Measurements from ENCODE around the gene ZDHHC14. TPM values are rescaled to one million over a fixed set of nuclear protein-coding genes. Genes with fewer than 3 reads are reported as not detected.

The ZDHHC14 gene
- total RNA-seq, 2 experiments from 2014 or later = 7.9 to 32.7 TPM

DNA sequence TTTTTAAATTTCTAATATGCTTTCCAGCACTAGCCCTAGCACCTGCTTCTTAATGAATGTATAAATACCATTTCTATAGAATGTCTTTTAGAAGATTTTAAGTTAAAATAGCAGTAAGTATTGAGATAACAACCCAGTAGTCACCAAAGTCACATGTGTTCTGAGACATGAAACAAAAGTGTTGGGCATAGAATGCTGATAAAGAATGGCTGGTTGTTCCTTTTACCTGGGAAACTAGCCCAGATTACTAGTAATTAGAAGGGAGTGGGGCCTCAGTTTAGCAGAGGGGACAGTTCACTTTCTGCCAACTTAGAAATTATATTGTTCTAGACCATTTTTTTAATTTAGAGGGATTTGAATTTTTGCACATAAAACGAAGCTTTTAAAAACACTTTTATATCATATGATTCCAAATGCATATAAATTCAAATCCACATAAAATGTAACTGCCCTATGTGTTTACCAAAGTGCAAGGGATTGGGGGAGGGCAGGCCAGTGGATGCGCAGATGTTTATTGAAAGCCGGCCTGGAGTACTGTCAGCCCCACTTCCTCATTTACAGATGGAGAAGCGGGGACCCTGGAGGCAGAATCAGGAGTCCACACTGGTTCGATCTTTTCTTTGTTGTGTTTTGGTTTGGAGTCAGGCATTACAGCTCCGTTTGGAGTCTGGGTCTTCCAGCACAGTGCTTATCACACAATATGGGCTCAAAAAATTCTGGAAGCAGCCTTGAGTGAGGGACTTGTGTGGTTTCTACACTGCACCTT, 139.8 kb downstream of the ZDHHC14 start:
- Mint-ChIP-seq H3K27me3 (no peaks in the 10 kb centered on the region), H3K9me3 (ENCODE audit: low read depth) (no peaks in the 10 kb centered on the region), H3K27ac (no peak overlapping the region), H3K36me3 (peaks cover 14% of the 10 kb centered on the region), H3K4me3 (no peak overlapping the region), H3K4me1 (peaks cover 24% of the 10 kb centered on the region)
- CTCF ChIA-PET = no interaction called here
- no peak for DNase-seq
- ATAC-seq = no peak

DNA sequence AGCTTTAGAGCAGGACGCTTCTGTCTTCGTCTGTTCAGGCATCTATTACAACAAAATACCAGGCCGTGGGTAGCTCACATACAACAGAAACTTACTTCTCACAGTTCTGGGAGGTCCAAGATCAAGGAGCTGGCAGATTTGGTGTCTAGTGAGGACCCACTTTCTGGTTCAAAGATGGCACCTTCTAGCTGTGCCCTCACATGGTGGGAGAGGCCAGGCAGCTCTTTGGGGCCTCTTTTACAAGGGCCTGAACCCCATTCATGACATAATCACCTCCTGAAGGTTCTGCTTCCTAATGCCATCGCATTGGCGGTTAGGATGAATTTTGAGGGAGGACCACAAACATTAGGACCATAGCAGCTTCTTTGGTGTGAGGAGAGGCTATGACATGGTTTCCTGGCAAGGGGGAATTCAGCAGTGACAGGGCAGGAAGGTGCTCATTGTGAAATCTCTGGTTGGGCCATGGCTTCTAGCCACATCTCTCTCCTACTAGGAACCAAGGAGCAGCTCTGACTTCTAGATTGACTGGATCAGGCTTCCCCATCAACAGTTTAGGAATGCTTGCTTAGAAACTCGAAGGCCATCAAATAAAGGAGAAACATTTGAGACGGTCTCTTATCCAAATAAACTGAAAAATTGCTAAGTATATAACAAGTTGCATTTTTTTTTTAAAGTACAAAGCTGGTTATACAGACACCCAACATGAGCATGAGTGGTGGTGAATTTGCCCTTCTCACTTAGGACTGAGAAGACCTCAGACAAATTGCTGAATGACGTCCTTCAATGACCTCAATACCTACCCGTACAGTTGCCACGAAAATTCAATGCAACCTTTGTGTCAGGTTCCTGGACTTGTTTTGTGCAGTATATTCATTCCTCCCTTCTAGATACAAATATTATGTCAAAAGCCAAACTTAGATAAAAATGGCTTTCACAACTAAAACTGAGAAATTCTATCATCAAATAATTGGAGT, 140.7 kb downstream of the ZDHHC14 start:
- ATAC-seq = no peak
- H3K9me3 Mint-ChIP-seq (ENCODE audit: low read depth) = no peaks in the 10 kb centered on the region
- peaks cover 21% of the 10 kb centered on the region for H3K36me3 Mint-ChIP-seq
- peaks cover 32% of the 10 kb centered on the region for H3K4me1 Mint-ChIP-seq
- H3K4me3 Mint-ChIP-seq = no peak overlapping the region
- CTCF ChIA-PET = interaction anchor here (1.0 kb wide), 1 partner anchor 22 kb away, joined by 3 read pairs; no protein-coding TSS in a partner anchor
- H3K27me3 Mint-ChIP-seq = no peaks in the 10 kb centered on the region
- DNase-seq = no peak
- H3K27ac Mint-ChIP-seq = no peak overlapping the region

DNA sequence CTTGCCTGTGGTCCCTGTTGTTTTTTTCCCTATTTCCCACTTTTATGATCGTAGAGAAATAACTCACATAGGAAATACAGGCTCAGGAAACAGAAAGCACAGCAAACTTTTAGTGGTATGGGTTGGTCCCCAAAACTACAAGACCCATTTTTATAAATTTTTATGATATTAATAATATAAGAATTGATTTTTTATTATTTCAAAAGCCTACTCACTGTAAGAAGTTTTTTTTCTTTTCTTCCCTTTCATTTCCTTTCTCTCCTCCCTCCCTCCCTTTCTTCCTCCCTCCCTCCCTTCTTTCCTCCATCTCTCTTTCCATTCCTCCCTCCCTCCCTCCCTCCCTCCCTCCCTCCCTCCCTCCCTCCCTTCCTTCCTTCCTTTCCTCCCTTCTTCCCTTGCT, 141.5 kb downstream of the ZDHHC14 start:
- Mint-ChIP-seq H3K36me3 (peaks cover 25% of the 10 kb centered on the region), H3K27me3 (no peaks in the 10 kb centered on the region), H3K9me3 (ENCODE audit: low read depth) (no peaks in the 10 kb centered on the region), H3K27ac (no peak overlapping the region), H3K4me3 (no peak overlapping the region), H3K4me1 (peaks cover 40% of the 10 kb centered on the region)
- CTCF ChIA-PET = no interaction called here
- ATAC-seq (no peak), DNase-seq (no peak)

DNA sequence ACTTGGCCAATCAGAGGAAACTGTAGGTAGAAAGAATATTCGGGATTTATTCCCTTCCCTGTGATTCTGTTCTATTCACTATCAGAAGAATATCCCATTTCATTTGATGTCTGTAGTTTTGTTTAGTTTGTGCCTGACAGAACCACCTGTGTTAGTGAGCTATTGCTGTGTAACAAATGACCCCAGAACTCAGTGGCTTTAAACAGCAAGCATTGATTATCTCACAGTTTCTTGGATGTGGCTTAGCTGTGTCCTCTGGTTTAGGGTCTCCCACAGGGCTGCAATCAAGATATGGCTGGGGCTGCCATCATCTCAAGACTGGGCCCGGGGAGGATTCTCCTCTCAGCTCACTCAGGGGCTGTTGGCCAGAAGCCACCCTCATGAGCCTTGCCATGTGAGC, 143.7 kb downstream of the ZDHHC14 start:
- H3K27me3 Mint-ChIP-seq = no peaks in the 10 kb centered on the region
- DNase-seq (no peak), ATAC-seq (no peak)
- H3K27ac Mint-ChIP-seq = no peak overlapping the region
- peaks cover 54% of the 10 kb centered on the region for H3K4me1 Mint-ChIP-seq
- H3K9me3 Mint-ChIP-seq (ENCODE audit: low read depth) = no peaks in the 10 kb centered on the region
- peaks cover 35% of the 10 kb centered on the region for H3K36me3 Mint-ChIP-seq
- CTCF ChIA-PET = interaction anchor here (1.0 to 1.2 kb wide), 2 partner anchors 11 to 210 kb away, joined by 3 to 4 read pairs; no protein-coding TSS in a partner anchor
- no peak overlapping the region for H3K4me3 Mint-ChIP-seq

DNA sequence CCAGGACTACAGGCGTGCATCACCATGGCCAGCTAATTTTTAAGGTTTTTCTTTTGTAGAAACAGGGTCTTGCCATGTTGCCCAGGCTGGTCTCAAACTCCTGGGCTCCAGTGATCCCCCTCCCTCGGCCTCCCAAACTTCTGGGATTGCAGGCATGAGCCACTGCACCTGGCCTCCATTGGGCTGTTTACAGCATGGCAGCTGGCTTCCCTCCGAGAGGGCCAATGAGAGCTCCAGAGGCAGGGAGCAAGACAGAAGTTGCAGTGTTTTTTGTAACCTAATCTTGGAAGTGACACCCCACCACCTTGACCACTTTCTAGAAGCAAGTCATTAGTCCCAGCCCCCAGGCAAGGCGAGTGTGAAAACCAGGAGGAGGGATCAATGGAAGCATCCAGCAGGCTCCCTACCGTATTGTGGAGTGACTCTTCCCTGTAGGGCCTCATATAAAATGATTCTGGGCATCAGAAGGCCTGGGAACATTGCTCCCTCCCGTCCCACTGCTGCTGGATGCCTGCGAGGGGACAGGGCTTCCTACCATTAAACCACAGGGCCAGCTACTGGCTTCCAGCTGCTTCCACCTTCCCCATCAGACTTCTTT, 144.4 kb downstream of the ZDHHC14 start:
- no peaks in the 10 kb centered on the region for H3K27me3 Mint-ChIP-seq
- no peaks in the 10 kb centered on the region for H3K9me3 Mint-ChIP-seq (ENCODE audit: low read depth)
- DNase-seq (no peak), ATAC-seq (no peak)
- H3K27ac Mint-ChIP-seq = no peak overlapping the region
- no peak overlapping the region for H3K4me3 Mint-ChIP-seq
- CTCF ChIA-PET = interaction anchor here (1.0 kb wide), 1 partner anchor 210 kb away, joined by 3 read pairs; no protein-coding TSS in a partner anchor
- H3K4me1 Mint-ChIP-seq = peaks cover 51% of the 10 kb centered on the region
- peaks cover 35% of the 10 kb centered on the region for H3K36me3 Mint-ChIP-seq

DNA sequence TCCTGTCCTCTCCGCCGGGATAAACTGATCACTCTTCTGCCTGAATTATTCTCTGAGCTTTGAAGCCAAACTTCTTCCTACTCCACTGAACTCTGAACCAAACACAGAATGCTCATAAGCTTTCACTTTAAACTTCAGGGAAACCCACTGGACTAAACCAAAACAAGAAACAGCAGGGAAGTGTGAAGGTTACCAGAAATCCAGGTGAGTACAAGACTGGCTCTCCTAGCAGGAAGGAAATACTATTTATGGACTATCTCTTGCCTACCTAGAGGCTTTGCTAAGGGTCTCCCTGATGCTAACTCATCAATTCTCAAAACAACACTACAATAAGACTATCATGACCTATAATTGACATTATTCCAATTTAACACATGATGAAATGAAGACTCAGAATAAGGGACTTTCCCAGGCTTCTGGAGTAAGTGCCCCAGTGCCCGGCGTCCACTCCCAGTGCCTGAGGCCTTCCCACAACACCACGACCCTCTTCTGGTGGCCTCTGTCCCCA, 145.0 kb downstream of the ZDHHC14 start:
- H3K27ac Mint-ChIP-seq = peak overlapping the region; percentile 79
- DNase-seq = no peak
- no peaks in the 10 kb centered on the region for H3K9me3 Mint-ChIP-seq (ENCODE audit: low read depth)
- peaks cover 51% of the 10 kb centered on the region for H3K4me1 Mint-ChIP-seq
- CTCF ChIA-PET = interaction anchor here (1.2 to 2.2 kb wide), 3 partner anchors 10 to 66 kb away, joined by 4 to 7 read pairs (median 5); no protein-coding TSS in a partner anchor
- H3K27me3 Mint-ChIP-seq = no peaks in the 10 kb centered on the region
- H3K36me3 Mint-ChIP-seq = peaks cover 35% of the 10 kb centered on the region
- no peak overlapping the region for H3K4me3 Mint-ChIP-seq
- ATAC-seq = no peak

DNA sequence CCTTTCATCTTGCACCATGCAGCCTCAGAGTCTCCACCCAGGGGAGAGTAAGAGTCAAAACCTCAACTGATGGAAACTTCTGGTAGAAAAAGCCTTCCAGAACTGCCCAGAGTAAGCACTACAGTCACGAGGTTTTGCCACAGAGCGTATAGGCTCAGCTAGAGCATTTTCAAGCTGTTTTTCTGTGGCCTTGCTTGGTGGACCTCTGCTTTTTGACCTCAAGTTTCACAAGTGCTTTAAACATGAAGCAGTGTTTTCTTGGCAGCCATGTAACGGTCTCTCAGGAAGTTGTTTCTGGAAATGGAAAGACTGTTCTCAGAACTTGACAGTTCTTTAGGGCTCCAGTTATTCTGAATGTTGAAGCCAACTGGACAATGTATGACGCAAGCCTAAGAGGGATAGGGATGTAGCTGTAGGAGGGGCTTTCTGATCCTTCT, 146.5 kb downstream of the ZDHHC14 start:
- Mint-ChIP-seq H3K9me3 (ENCODE audit: low read depth) (no peaks in the 10 kb centered on the region), H3K36me3 (peaks cover 34% of the 10 kb centered on the region), H3K27me3 (peaks cover 3% of the 10 kb centered on the region), H3K27ac (peak overlapping the region; percentile 79), H3K4me3 (no peak overlapping the region), H3K4me1 (peaks cover 41% of the 10 kb centered on the region)
- peak; percentile 96 for ATAC-seq
- CTCF ChIA-PET = interaction anchor here (0.8 to 2.2 kb wide), 11 partner anchors 9 to 213 kb away, joined by 3 to 8 read pairs (median 4); partner anchors contain the start of gene TMEM242
- peak; percentile 83 for DNase-seq

DNA sequence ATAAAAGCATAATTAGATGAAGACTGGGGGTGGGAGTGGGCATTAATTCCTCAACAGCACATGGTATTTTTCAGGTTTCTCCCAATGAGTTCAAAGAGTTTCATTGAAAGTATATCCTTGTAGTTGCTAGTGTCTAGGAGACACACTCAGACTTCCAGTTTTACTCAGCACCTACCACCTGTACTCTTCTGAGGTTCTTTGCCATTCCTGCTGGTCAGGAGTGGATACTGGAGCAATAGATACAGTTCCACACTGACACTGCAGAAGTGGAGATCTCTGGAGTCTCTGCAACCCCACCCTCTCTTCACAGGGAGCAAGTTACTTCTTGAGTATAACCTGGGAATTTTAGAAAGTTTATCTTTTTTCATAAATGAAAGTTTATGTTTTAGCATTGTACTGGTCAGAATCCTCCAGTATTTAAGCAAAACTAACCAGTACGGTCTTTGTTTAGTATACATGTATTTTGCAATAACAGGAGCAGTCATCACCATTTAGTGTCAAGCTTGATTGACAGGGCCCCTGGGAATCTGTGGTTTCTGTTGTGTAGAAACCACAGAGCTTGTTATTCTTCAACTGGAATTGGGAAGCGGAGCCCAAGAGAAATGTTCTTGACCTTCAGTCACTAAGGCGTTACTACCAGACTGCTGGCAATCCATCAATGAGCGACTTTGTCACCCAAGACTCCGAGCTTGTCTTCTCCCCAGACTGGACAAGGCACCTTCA, 148.1 kb downstream of the ZDHHC14 start:
- Mint-ChIP-seq H3K9me3 (ENCODE audit: low read depth) (no peaks in the 10 kb centered on the region), H3K27ac (peak overlapping the region; percentile 25), H3K4me3 (no peak overlapping the region), H3K4me1 (peaks cover 45% of the 10 kb centered on the region), H3K27me3 (peaks cover 10% of the 10 kb centered on the region), H3K36me3 (peaks cover 34% of the 10 kb centered on the region)
- no peak for ATAC-seq
- CTCF ChIA-PET = interaction anchor here (0.8 kb wide), 1 partner anchor 145 kb away, joined by 3 read pairs; no protein-coding TSS in a partner anchor
- DNase-seq = no peak

DNA sequence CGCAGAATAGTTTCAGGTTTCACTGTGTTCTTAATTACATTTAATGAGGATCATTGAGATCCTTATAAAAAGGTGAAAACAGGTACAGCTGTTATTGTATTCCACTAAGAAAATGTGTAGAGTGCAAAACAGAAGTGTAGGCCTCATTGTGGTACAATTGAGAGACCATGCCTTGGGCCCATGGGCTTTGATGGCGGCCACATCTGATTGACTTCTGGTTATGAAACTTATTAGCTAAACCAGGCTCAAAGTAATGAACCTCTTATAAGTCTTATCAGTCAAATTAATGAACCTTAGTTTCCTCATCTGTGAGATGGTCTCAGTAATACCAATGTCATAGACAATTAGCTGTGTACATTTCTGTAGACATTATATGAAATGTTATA, 148.7 kb downstream of the ZDHHC14 start:
- DNase-seq (no peak), ATAC-seq (no peak)
- Mint-ChIP-seq H3K27ac (peak overlapping the region; percentile 25), H3K27me3 (peaks cover 10% of the 10 kb centered on the region), H3K4me3 (no peak overlapping the region), H3K4me1 (peaks cover 49% of the 10 kb centered on the region), H3K9me3 (ENCODE audit: low read depth) (no peaks in the 10 kb centered on the region), H3K36me3 (peaks cover 29% of the 10 kb centered on the region)
- CTCF ChIA-PET = interaction anchor here (0.8 kb wide), 1 partner anchor 145 kb away, joined by 3 read pairs; no protein-coding TSS in a partner anchor

DNA sequence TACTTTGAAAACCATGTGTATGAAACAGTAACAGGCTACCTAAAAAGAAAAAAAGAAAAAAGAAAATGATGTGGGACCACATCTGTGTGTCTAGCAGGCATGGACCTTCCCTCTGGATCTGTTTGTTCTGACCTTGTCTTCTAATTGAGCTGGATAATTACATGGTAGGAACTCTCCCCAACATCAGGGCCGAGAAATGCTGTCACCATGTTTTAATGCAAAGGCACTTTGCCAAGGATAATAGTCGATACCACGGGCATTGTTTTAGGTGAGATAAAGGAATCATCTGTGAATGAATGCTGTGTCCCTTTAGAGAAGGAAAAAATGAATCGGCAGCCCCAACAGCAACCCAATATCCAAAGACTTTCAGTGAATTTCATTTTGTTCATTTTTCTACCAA, 149.1 kb downstream of the ZDHHC14 start:
- CTCF ChIA-PET = interaction anchor here (0.8 kb wide), 1 partner anchor 146 kb away, joined by 3 read pairs; no protein-coding TSS in a partner anchor
- Mint-ChIP-seq H3K27ac (no peak overlapping the region), H3K36me3 (peaks cover 28% of the 10 kb centered on the region), H3K4me3 (no peak overlapping the region), H3K9me3 (ENCODE audit: low read depth) (no peaks in the 10 kb centered on the region), H3K4me1 (peaks cover 54% of the 10 kb centered on the region), H3K27me3 (peaks cover 10% of the 10 kb centered on the region)
- ATAC-seq (no peak), DNase-seq (no peak)

DNA sequence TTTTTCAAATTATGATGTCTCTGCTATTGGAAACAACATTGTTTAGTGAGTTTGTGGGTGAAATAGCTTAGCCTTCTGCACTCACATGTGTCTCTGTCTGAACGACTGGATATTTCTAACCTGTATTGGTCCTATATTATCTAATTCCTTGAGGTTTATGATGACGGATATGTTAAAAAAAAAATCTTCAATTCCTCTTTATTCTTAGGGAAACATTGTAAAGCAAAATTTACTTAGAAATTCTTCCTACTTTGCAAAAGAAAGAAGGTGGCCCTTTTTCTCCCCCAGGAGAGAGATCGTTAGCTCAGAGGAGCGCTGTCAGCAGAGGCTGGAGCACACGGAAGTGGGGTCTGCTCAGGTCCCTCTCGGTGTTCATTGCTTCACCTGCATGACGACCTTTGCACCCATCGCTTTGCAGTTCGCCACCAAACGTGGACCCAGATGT, 149.8 kb downstream of the ZDHHC14 start:
- CTCF ChIA-PET = no interaction called here
- no peak overlapping the region for H3K4me3 Mint-ChIP-seq

More for the DNA sequence above, 149.8 kb downstream of the ZDHHC14 start:
- H3K27me3 Mint-ChIP-seq = peaks cover 10% of the 10 kb centered on the region
- no peak overlapping the region for H3K27ac Mint-ChIP-seq
- DNase-seq (no peak), ATAC-seq (no peak)
- peaks cover 33% of the 10 kb centered on the region for H3K36me3 Mint-ChIP-seq
- no peaks in the 10 kb centered on the region for H3K9me3 Mint-ChIP-seq (ENCODE audit: low read depth)
- peaks cover 56% of the 10 kb centered on the region for H3K4me1 Mint-ChIP-seq

Measured in activated CD8-positive, alpha-beta memory T cell treated with anti-CD3 and anti-CD28 coated beads, Interleukin-2, amount 10 ng/mL, durations not matched to agents 7 days and 5 days (primary cell).